ENCODE data around the gene PTPRE.

- TF ChIP-seq USF2 (IDR thresholded peaks at IDR 0.05; ENCODE audit: low read depth, low read length) (no peak), CTCF (conservative IDR thresholded peaks at IDR 0.05; ENCODE audit: low read depth, low read length) (no peak)
Observed at GRCh38 chr10:127873901-127874470, 32.9 kb upstream of the PTPRE start.
